Measurements from ENCODE around the gene CHST15. TPM values are rescaled to one million over a fixed set of nuclear protein-coding genes. Genes with fewer than 3 reads are reported as not detected.
A peak's percentile ranks its signal among the peaks of the same experiment; 100 is the strongest.

CHST15 gene
- total and polyA plus RNA-seq, 2 donors from 2014 or later: 2.8 to 39.7 TPM

- Histone ChIP-seq H3K9me3 (ENCODE audit: control insufficient read depth in 2 of 3, insufficient read depth in 1 of 3, low read length in 3 of 3) (no peaks in the 10 kb centered on the region), H3K4me3 (ENCODE audit: low read length in 3 of 3) (no peak overlapping the region), H3K36me3 (ENCODE audit: control insufficient read depth in 2 of 3, insufficient read depth in 3 of 3, low read length in 3 of 3) (no peaks in the 10 kb centered on the region), H3K9ac (ENCODE audit: low read length in 3 of 3) (no peak overlapping the region), H3K27me3 (ENCODE audit: control insufficient read depth, insufficient read depth, low read length) (no peaks in the 10 kb centered on the region), H3K4me1 (ENCODE audit: control insufficient read depth in 2 of 3, insufficient read depth in 2 of 3, low read depth in 1 of 3, low read length in 3 of 3) (peaks cover 0 to 9% (median 0%) of the 10 kb centered on the region in 3 donors), H3K27ac (ENCODE audit: low read depth in 2 of 2, low read length in 2 of 2) (no peak overlapping the region)
- intact Hi-C loops (cut with DNase I): no loop called here
- FAIRE-seq (no peak), DNase-seq (no peak)
- TF ChIP-seq CTCF (IDR thresholded peaks at IDR 0.05; ENCODE audit: borderline replicate concordance, extremely low read depth, insufficient read depth): no peak
These were observed 27.1 kb upstream of the CHST15 start for GRCh38 chr10:124120410-124121061.

- FAIRE-seq (no peak), DNase-seq (peak in 3 of 5 donors; percentile 24 to 78 (median 70))
- Histone ChIP-seq H3K36me3 (ENCODE audit: control insufficient read depth in 2 of 3, insufficient read depth in 3 of 3, low read length in 3 of 3) (no peaks in the 10 kb centered on the region), H3K4me1 (ENCODE audit: control insufficient read depth in 2 of 3, insufficient read depth in 2 of 3, low read depth in 1 of 3, low read length in 3 of 3) (peaks cover 0 to 9% (median 0%) of the 10 kb centered on the region in 3 donors), H3K27ac (ENCODE audit: low read depth in 2 of 2, low read length in 2 of 2) (no peak overlapping the region), H3K4me3 (ENCODE audit: low read length in 3 of 3) (no peak overlapping the region), H3K27me3 (ENCODE audit: control insufficient read depth, insufficient read depth, low read length) (no peaks in the 10 kb centered on the region), H3K9me3 (ENCODE audit: control insufficient read depth in 2 of 3, insufficient read depth in 1 of 3, low read length in 3 of 3) (no peaks in the 10 kb centered on the region), H3K9ac (ENCODE audit: low read length in 3 of 3) (no peak overlapping the region)
- intact Hi-C loops (cut with DNase I): no loop called here
- TF ChIP-seq CTCF (IDR thresholded peaks at IDR 0.05; ENCODE audit: borderline replicate concordance, extremely low read depth, insufficient read depth): no peak
These were observed 26.5 kb upstream of the CHST15 start for GRCh38 chr10:124119946-124120345.

GRCh38 chr10:124119216-124119615, 25.8 kb upstream of the CHST15 start:
- H3K27me3 ChIP-seq (ENCODE audit: control insufficient read depth, insufficient read depth, low read length): no peaks in the 10 kb centered on the region
- H3K27ac ChIP-seq (ENCODE audit: low read depth in 2 of 2, low read length in 2 of 2): no peak overlapping the region
- TF ChIP-seq CTCF (IDR thresholded peaks at IDR 0.05; ENCODE audit: borderline replicate concordance, extremely low read depth, insufficient read depth): no peak
- no peaks in the 10 kb centered on the region for H3K36me3 ChIP-seq (ENCODE audit: control insufficient read depth in 2 of 3, insufficient read depth in 3 of 3, low read length in 3 of 3)
- FAIRE-seq (no peak), DNase-seq (peak in 1 of 5 donors; percentile 59)
- no peaks in the 10 kb centered on the region for H3K9me3 ChIP-seq (ENCODE audit: control insufficient read depth in 2 of 3, insufficient read depth in 1 of 3, low read length in 3 of 3)
- intact Hi-C loops (cut with DNase I): no loop called here
- H3K9ac ChIP-seq (ENCODE audit: low read length in 3 of 3): no peak overlapping the region
- peaks cover 0 to 9% (median 0%) of the 10 kb centered on the region in 3 donors for H3K4me1 ChIP-seq (ENCODE audit: control insufficient read depth in 2 of 3, insufficient read depth in 2 of 3, low read depth in 1 of 3, low read length in 3 of 3)
- no peak overlapping the region for H3K4me3 ChIP-seq (ENCODE audit: low read length in 3 of 3)
